Neural cell (in vitro differentiated cells): Measurements from ENCODE around the gene ZNF280C. TPM values are rescaled to one million over a fixed set of nuclear protein-coding genes. Genes with fewer than 3 reads are reported as not detected.

Experiments
- H2AFZ ChIP-seq: fragments of 200-600, 300-800 bp; sonication (generic), shearing (Covaris generic); 2 replicates; pipeline ENCODE4 v1.6.0; 2014; ENCODE audit warnings: low read depth, mild to moderate bottlenecking, antibody characterized with exemption, low read length, moderate library complexity
- H3F3A ChIP-seq: fragments of 200-600 bp; shearing (Covaris generic); 2 replicates; pipeline ENCODE4 v1.6.1; 2016; ENCODE audit warnings: mild to moderate bottlenecking, moderate library complexity, mixed read lengths, antibody characterized with exemption, low read length; ENCODE audit not compliant: insufficient read depth, poor library complexity, severe bottlenecking
- H3K27ac ChIP-seq: fragments of 200-600, 300-800 bp; sonication (generic), shearing (Covaris generic); 2 replicates; pipeline ENCODE4 v1.5.1; 2014; ENCODE audit warnings: mild to moderate bottlenecking, low read length, moderate library complexity
- H3K27me3 ChIP-seq: fragments of 300-800, 200-600 bp; sonication (generic), shearing (Covaris generic); 2 replicates; pipeline ENCODE4 v1.6.0; 2014; ENCODE audit warnings: mild to moderate bottlenecking, low read depth, low read length, moderate library complexity; ENCODE audit not compliant: insufficient read depth
- H3K36me3 ChIP-seq: fragments of 300-800, 200-600 bp; sonication (generic), shearing (Covaris generic); 2 replicates; pipeline ENCODE4 v1.5.1; 2014; ENCODE audit warnings: mild to moderate bottlenecking, antibody characterized with exemption, low read length, moderate library complexity; ENCODE audit not compliant: insufficient read depth
- H3K4me2 ChIP-seq: fragments of 300-800, 200-600 bp; sonication (generic), shearing (Covaris generic); 2 replicates; pipeline ENCODE4 v1.6.0; 2014; ENCODE audit warnings: mild to moderate bottlenecking, low read length
- H3K4me3 ChIP-seq: fragments of 300-800, 200-600 bp; sonication (generic), shearing (Covaris generic); 2 replicates; pipeline ENCODE4 v1.5.1; 2014; ENCODE audit warnings: mild to moderate bottlenecking, low read length, moderate library complexity
- H3K79me2 ChIP-seq: fragments of 200-600 bp; shearing (Covaris generic); replicated peaks from 2 replicates; pipeline ENCODE4 v1.6.0; 2014; ENCODE audit warnings: mild to moderate bottlenecking, low read length, moderate library complexity; ENCODE audit not compliant: insufficient read depth
- H3K9ac ChIP-seq: fragments of 300-800, 200-600 bp; sonication (generic), shearing (Covaris generic); 2 replicates; pipeline ENCODE4 v1.6.1; 2016; ENCODE audit warnings: mild to moderate bottlenecking, low read length, mixed read lengths
- H3K9me2 ChIP-seq: fragments of 200-600 bp; shearing (Covaris generic); 2 replicates; pipeline ENCODE4 v1.6.1; 2016; ENCODE audit warnings: mild to moderate bottlenecking, low read length, mixed read lengths; ENCODE audit not compliant: insufficient read depth
- H3K9me3 ChIP-seq: fragments of 200-600, 300-800 bp; sonication (generic), shearing (Covaris generic); 2 replicates; pipeline ENCODE4 v1.6.1; 2016; ENCODE audit warnings: mild to moderate bottlenecking, mixed run types, low read length, moderate library complexity, mixed read lengths
- H4K20me1 ChIP-seq: fragments of 200-600 bp; shearing (Covaris generic); 2 replicates; pipeline ENCODE4 v1.6.1; 2016; ENCODE audit warnings: mild to moderate bottlenecking, mixed run types; ENCODE audit not compliant: insufficient read depth
- CTCF ChIP-seq: fragments of 450-650 bp; IDR thresholded peaks from 2 replicates; pipeline ENCODE4 v1.5.1; 2014; ENCODE audit warnings: antibody characterized with exemption, mild to moderate bottlenecking, moderate library complexity; ENCODE audit not compliant: poor library complexity, severe bottlenecking
- EZH2 ChIP-seq: fragments of 200-600, 300-800 bp; shearing (Covaris generic), sonication (generic); IDR thresholded peaks from 2 replicates; pipeline ENCODE4 v1.6.1; 2014; ENCODE audit warnings: antibody characterized with exemption, low read length, borderline replicate concordance, mild to moderate bottlenecking; ENCODE audit not compliant: insufficient read depth, poor library complexity, severe bottlenecking
- MXI1 ChIP-seq: fragments of 450-650 bp; conservative IDR thresholded peaks from 2 replicates; pipeline ENCODE4 v1.6.1; 2014; ENCODE audit warnings: antibody characterized with exemption, mild to moderate bottlenecking; ENCODE audit not compliant: poor library complexity, severe bottlenecking
- RAD21 ChIP-seq: fragments of 450-650 bp; conservative IDR thresholded peaks from 2 replicates; pipeline ENCODE4 v1.6.1; 2014; ENCODE audit warnings: antibody characterized with exemption, mild to moderate bottlenecking, moderate library complexity
- SMC3 ChIP-seq: fragments of 450-650 bp; conservative IDR thresholded peaks from 2 replicates; pipeline ENCODE4 v1.6.1; 2014; ENCODE audit warnings: antibody characterized with exemption, mild to moderate bottlenecking, moderate library complexity; ENCODE audit not compliant: poor library complexity
- TAF1 ChIP-seq: IDR thresholded peaks from 2 replicates; pipeline ENCODE4 v1.6.1; 2012; ENCODE audit warnings: low read depth
- polyA plus RNA-seq: library from polyadenylated mRNA; depleted of rRNA; stranded (reverse); fragments of >200 nt; gene quantifications from 2 replicates; pipeline ENCODE4 v1.2.3, GENCODE V29; 2014
- small RNA-seq, 3 experiments: library from RNA; depleted of rRNA; stranded (forward); fragments of <200 nt; gene quantifications; one replicate each; pipeline ENCODE3, GENCODE V24; 2012

Gene ZNF280C
- polyA plus RNA-seq, 1 donor from 2014 or later: 9.5 TPM

GRCh38 chrX:130155564-130155963 lies 113.1 kb downstream of the ZNF280C start:
- H3K4me2 ChIP-seq: no peak overlapping the region
- no peaks in the 10 kb centered on the region for H3K9me3 ChIP-seq
- no peaks in the 10 kb centered on the region for H3K36me3 ChIP-seq
- H3K79me2 ChIP-seq: no peaks in the 10 kb centered on the region
- no peaks in the 10 kb centered on the region for H4K20me1 ChIP-seq
- H3F3A ChIP-seq: no peaks in the 10 kb centered on the region
- H3K4me3 ChIP-seq: no peak overlapping the region
- H3K9me2 ChIP-seq: no peaks in the 10 kb centered on the region
- H2AFZ ChIP-seq: no peak overlapping the region
- H3K27ac ChIP-seq: no peak overlapping the region
- H3K27me3 ChIP-seq: no peaks in the 10 kb centered on the region
- H3K9ac ChIP-seq: no peak overlapping the region
- no peak for TF ChIP-seq EZH2
- no peak for TF ChIP-seq RAD21
- TF ChIP-seq TAF1: no peak
- TF ChIP-seq CTCF: no peak
- TF ChIP-seq SMC3: no peak
- no peak for TF ChIP-seq MXI1

Small RNA genes lying within 50 kb of the gene (small RNA-seq; reads per million reads assigned to genes)
- gene RNU6-1130P: 0 reads per million in 3 experiments

Other genes starting within 250 kb of the ZNF280C start
- not detected in 2 replicates for gene ELF4, start 158.4 kb downstream of the ZNF280C start, polyA plus RNA-seq
- gene AIFM1, start 103.1 kb downstream of the ZNF280C start, polyA plus RNA-seq: 24.3 and 33.8 TPM in 2 replicates
- gene RAB33A, start 96.9 kb downstream of the ZNF280C start, polyA plus RNA-seq: 74.7 and 95.4 TPM in 2 replicates
- 127 and 150 TPM in 2 replicates for gene SLC25A14, start 71.0 kb upstream of the ZNF280C start, polyA plus RNA-seq
- not detected in 2 replicates for gene GPR119, start 116.8 kb upstream of the ZNF280C start, polyA plus RNA-seq
- 68.9 and 73.3 TPM in 2 replicates for gene RBMX2, start 133.1 kb upstream of the ZNF280C start, polyA plus RNA-seq